Measurements from ENCODE around the gene BUB1B. TPM values are rescaled to one million over a fixed set of nuclear protein-coding genes. Genes with fewer than 3 reads are reported as not detected.

Gene BUB1B
- total and polyA plus RNA-seq, 9 of the 15 experiments (the other 6 are each of a cell fraction or from before 2014, with no cell fraction given) = 28.7 to 113 (median 82.2) TPM

GRCh38 chr15:40267670-40268069 is 106.8 kb downstream of the BUB1B start:
- Histone ChIP-seq H3K9me1 (ENCODE audit: control insufficient read depth, insufficient read depth, low read length) (peaks cover 4% of the 10 kb centered on the region), H3K9me3 (replicated peaks; ENCODE audit: control insufficient read depth, insufficient read depth, low read depth, low read length) (no peaks in the 10 kb centered on the region), H3K4me3 (no peak overlapping the region), H2AFZ (ENCODE audit: low read depth, low read length) (no peak overlapping the region), H3K36me3 (ENCODE audit: control insufficient read depth, insufficient read depth, low read length) (no peaks in the 10 kb centered on the region), H3K27ac (ENCODE audit: extremely low read depth, low read depth, low read length) (no peak overlapping the region), H3K9ac (ENCODE audit: insufficient read depth in 1 of 2, low read depth in 2 of 2, low read length in 2 of 2) (peak overlapping the region in 1 of 2 experiments; percentile 7; a peak in 1 of 4 replicates), H3K4me1 (replicated peaks in 1 of 2; ENCODE audit: control insufficient read depth in 2 of 2, insufficient read depth in 2 of 2, low read length in 2 of 2) (peaks cover 11 to 39% of the 10 kb centered on the region in 2 experiments), H3K27me3 (ENCODE audit: control insufficient read depth in 2 of 2, insufficient read depth in 2 of 2, low read length in 2 of 2) (peaks cover 0 to 18% of the 10 kb centered on the region in 2 experiments; a peak in 2 of 5 replicates), H4K20me1 (replicated peaks; ENCODE audit: control insufficient read depth, insufficient read depth, low read length) (no peaks in the 10 kb centered on the region), H3K4me2 (ENCODE audit: insufficient read depth, low read length) (no peak overlapping the region), H3K79me2 (ENCODE audit: control insufficient read depth, insufficient read depth, low read length) (no peaks in the 10 kb centered on the region)
- peak; percentile 6 for FAIRE-seq
- intact Hi-C loops (cut with micrococcal nuclease) = no loop called here
- TF ChIP-seq POLR2B (IDR thresholded peaks at IDR 0.05; ENCODE audit: low read depth, partially characterized antibody) (no peak), FOXJ3 (CRISPR knock-in tag; IDR thresholded peaks at IDR 0.05) (no peak), ZNF384 (IDR thresholded peaks at IDR 0.05; ENCODE audit: low read depth, low read length) (no peak), MXI1 (IDR thresholded peaks at IDR 0.05; ENCODE audit: low read depth, low read length) (no peak), ZNF699 (CRISPR knock-in tag; IDR thresholded peaks at IDR 0.05; ENCODE audit: insufficient replicate concordance) (no peak), ATF7 (IDR thresholded peaks at IDR 0.05) (no peak), GABPB2 (CRISPR knock-in tag; conservative IDR thresholded peaks at IDR 0.05) (no peak)
- ChIA-PET CTCF (ENCODE audit: low intra/inter-chr PET ratio) (interaction anchor here (1.0 kb wide), 1 partner anchor 50 kb away, joined by 3 read pairs; no protein-coding TSS in a partner anchor), POLR2A (interaction anchor here (0.5 to 0.7 kb wide), 4 partner anchors 10 to 356 kb away, joined by 3 to 4 read pairs (median 3); no protein-coding TSS in a partner anchor)
- in situ Hi-C loops (cut with MboI) = no loop called here
- DNase-seq (ENCODE audit: extremely low read depth in 1 of 4, low spot score in 3 of 4) = no peak
- WGBS (ENCODE audit: insufficient coverage, low coverage, missing lambda C conversion rate) = 20% methylated on average over 4 of the region's 4 CpGs
- no TSS peak for BruUV-seq (replicated peaks)
- ATAC-seq = no peak

All from K562 (cell line).